Kidney epithelial cell (primary cell): ENCODE measurements around the gene MAX. TPM values are rescaled to one million over a fixed set of nuclear protein-coding genes. Genes with fewer than 3 reads are reported as not detected.

ENCODE experiments used
- DNase-seq: peaks from one replicate; pipeline ENCODE4 v3.0.0-alpha.2; 2010; ENCODE audit warnings: low read depth
- H3K27me3 ChIP-seq: 2 replicates; pipeline ENCODE4 v1.6.0; 2011; ENCODE audit warnings: low read length; ENCODE audit not compliant: control insufficient read depth, insufficient read depth
- H3K36me3 ChIP-seq: 2 replicates; pipeline ENCODE4 v1.5.1; 2011; ENCODE audit warnings: low read length; ENCODE audit not compliant: control insufficient read depth, insufficient read depth
- H3K4me3 ChIP-seq: 2 replicates; pipeline ENCODE4 v1.5.1; 2011; ENCODE audit warnings: low read depth, mild to moderate bottlenecking, control low read depth, low read length
- total RNA-seq: library from RNA; depleted of rRNA; stranded (reverse); fragments of >200 nt; gene quantifications from 2 replicates; pipeline ENCODE4 v1.2.3, GENCODE V29; 2015
- TF ChIP-seq, protein P1 (sequence below): IDR thresholded peaks from 2 replicates; pipeline ENCODE4 v1.5.1; 2011; ENCODE audit warnings: mild to moderate bottlenecking, moderate library complexity, low read length, control low read depth, inconsistent platforms; ENCODE audit not compliant: insufficient read depth, poor library complexity, severe bottlenecking

Gene MAX
- total RNA-seq, 1 donor from 2014 or later = 59.5 TPM

DNA sequence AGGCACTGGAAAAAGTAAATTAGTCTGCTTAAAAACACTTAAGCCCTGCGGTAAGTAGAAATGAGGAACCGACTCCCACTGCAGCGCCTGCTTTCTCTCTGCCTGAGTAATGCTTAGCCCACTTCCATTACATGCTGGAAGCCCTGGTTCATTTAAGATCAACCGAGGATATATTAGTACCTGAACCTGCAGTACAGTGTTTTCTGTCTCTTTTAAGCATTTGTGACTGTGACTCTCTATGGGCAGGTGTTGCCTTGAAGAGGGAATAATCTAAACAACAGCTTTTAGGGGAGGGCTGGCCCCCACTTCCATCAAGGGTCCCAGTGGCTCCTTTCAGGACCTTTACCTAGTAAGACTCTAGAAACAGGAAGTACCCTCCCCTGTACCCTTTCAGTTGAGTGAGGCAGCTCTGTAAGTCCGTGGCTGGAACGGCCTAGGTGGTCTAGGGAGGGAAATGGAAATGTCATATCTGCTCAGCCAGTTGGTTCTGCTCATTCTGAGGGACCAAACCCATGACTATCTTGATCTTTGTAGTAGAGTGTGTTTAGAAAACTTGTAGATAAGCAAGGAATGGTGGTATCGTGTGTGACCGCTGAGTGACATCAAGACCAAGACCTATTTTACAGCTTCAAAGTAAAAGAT lies 59.5 kb downstream of the MAX start:
- H3K36me3 ChIP-seq = peaks cover 1% of the 10 kb centered on the region
- TF ChIP-seq, protein P1, sequence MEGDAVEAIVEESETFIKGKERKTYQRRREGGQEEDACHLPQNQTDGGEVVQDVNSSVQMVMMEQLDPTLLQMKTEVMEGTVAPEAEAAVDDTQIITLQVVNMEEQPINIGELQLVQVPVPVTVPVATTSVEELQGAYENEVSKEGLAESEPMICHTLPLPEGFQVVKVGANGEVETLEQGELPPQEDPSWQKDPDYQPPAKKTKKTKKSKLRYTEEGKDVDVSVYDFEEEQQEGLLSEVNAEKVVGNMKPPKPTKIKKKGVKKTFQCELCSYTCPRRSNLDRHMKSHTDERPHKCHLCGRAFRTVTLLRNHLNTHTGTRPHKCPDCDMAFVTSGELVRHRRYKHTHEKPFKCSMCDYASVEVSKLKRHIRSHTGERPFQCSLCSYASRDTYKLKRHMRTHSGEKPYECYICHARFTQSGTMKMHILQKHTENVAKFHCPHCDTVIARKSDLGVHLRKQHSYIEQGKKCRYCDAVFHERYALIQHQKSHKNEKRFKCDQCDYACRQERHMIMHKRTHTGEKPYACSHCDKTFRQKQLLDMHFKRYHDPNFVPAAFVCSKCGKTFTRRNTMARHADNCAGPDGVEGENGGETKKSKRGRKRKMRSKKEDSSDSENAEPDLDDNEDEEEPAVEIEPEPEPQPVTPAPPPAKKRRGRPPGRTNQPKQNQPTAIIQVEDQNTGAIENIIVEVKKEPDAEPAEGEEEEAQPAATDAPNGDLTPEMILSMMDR = no peak
- no peak for DNase-seq
- H3K4me3 ChIP-seq = no peak overlapping the region
- no peaks in the 10 kb centered on the region for H3K27me3 ChIP-seq

DNA sequence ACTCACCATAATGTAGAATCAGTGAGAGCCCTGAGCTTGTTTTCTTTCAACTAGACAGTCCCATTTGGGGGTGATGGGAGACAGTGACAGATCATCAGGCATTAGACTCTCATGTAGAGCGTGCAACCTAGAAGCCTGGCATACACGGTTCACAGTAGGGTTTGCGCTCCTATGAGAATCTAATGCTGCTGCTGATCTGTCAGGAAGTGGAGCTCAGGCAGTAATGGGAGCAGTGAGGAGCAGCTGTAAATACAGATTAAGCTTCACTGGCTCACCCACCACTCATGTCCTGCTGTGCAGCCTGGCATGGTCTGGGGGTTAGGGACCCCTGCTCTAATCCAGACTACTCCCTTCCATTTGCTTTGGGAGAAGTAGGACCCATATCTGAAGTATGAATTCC lies 60.0 kb downstream of the MAX start:
- TF ChIP-seq, protein P1 = no peak
- no peak for DNase-seq
- no peak overlapping the region for H3K4me3 ChIP-seq
- H3K36me3 ChIP-seq = peaks cover 1% of the 10 kb centered on the region
- no peaks in the 10 kb centered on the region for H3K27me3 ChIP-seq

DNA sequence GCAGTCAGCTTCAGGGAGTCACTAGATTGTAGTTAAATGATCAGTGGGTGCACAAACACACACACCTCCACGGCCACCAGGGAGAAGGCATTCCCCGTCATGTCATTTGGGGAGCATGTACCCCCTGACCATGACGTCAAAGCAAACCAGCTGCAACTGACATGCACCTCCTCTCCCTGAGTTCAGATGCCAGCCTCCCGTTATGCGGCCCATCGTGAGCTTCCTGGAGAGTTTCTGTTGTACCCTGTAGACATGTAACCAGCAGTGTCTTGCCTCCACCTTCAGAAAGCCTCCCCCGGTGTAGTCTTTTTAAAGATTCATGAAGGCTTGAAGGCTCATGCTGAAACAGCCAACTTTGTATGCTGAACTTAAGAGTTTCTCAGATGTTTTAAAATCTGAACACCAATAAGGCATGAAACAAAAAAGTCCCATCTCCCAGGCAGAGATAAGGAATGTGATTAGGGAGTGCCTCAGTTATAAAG lies 60.8 kb downstream of the MAX start:
- TF ChIP-seq, protein P1 = no peak
- Histone ChIP-seq H3K27me3 (no peaks in the 10 kb centered on the region), H3K4me3 (no peak overlapping the region), H3K36me3 (peaks cover 1% of the 10 kb centered on the region)
- no peak for DNase-seq

DNA sequence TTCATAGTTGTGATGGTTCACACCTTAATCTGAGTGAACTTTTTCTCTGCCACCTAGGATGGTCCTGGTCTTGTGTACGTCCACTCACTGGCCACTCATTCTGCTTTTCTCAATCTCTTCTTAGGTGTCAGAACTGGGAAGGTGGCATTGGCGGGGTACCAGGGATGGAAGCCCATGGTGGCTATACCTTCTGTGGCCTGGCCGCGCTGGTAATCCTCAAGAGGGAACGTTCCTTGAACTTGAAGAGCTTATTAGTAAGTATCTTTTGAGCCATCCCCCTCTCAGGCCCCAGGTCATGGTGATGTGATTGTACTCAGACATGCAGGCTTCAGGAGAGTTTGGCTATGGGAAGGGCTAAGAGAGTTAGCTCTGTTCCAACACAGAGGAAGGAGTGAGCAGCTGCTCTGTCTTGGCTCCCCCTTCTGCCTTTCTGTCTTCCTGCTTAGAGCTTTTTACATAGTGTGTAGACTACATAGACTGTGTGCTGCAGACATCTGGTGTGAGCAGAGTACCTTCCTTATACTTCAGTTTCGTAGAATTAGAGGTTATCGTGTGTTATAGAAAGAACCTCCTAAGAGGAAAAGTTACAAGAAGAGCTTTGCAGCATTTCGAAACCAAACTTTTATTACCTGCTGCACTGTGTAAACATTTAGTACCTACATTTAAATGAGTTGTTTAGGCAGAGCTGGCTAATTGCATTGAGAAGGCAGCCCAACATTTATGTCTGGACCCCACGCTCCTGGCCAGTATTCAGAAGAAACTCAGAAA lies 61.5 kb downstream of the MAX start:
- DNase-seq = no peak
- peaks cover 1% of the 10 kb centered on the region for H3K36me3 ChIP-seq
- H3K27me3 ChIP-seq = no peaks in the 10 kb centered on the region
- no peak overlapping the region for H3K4me3 ChIP-seq
- TF ChIP-seq, protein P1 = no peak

DNA sequence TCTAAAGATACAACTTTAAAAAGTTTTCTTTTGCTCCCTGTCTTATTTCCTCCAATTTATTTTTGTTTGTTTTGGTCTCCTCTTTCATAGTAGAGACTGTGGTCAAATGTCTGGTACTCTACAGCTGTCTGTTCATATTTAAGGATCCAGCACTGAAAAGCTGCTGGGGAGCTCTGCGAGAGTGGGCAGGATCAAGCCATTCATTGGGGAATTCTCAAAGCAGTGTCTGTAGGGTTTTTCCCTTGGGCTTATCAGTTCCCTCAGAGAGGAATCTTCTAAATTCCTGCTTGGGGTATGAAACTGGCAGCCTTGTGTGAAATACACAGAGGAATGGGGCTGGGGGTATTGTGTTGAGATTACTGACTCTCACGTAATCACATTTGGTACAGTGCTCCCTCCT lies 63.4 kb downstream of the MAX start:
- Histone ChIP-seq H3K4me3 (no peak overlapping the region), H3K36me3 (peaks cover 1% of the 10 kb centered on the region), H3K27me3 (no peaks in the 10 kb centered on the region)
- TF ChIP-seq, protein P1 = no peak
- no peak for DNase-seq

DNA sequence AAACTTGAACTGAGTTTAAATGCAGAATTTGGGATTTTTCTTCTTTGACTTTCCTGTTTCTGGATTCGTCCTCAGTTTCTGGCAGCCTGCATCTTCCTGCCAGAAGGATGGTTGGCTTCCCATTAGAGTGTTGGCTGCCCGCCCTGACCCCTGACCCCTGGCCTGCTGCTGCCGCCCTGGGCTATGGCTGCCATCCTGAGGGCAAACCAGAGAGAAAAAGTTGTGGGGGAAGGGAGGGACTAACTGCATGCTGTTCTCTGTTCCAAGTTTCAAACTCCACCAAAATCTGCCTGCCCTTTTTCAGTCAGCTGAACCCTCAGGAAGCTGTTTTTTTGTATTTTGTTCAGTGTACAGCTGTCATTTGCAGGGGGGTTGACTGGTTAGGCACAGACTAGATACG lies 67.3 kb downstream of the MAX start:
- no peak overlapping the region for H3K4me3 ChIP-seq
- TF ChIP-seq, protein P1 = no peak
- H3K27me3 ChIP-seq = no peaks in the 10 kb centered on the region
- no peaks in the 10 kb centered on the region for H3K36me3 ChIP-seq
- DNase-seq = no peak
